OCI-LY3 (cell line): ENCODE results near the gene OBP2B.

Experiments used
- H2AFZ ChIP-seq: fragments of 200-600, 300-600 bp; shearing (Covaris generic); 2 replicates; pipeline ENCODE4 v1.6.0; 2014; ENCODE audit warnings: antibody characterized with exemption, low read depth, low read length
- H3K27ac ChIP-seq: fragments of 200-600, 300-600 bp; sonication (generic); 2 replicates; pipeline ENCODE4 v1.5.1; 2014; ENCODE audit warnings: mild to moderate bottlenecking, low read length, moderate library complexity, mixed read lengths
- H3K27me3 ChIP-seq: fragments of 200-600, 300-600 bp; sonication (generic); 2 replicates; pipeline ENCODE4 v1.6.1; 2014; ENCODE audit warnings: low read depth, low read length, mixed read lengths
- H3K36me3 ChIP-seq: fragments of 200-600, 300-600 bp; sonication (generic); replicated peaks from 2 replicates; pipeline ENCODE3; 2014; ENCODE audit warnings: low read depth, low read length, mixed read lengths
- H3K4me1 ChIP-seq: fragments of 300-600, 200-600 bp; sonication (generic); 2 replicates; pipeline ENCODE4 v1.6.1; 2014; ENCODE audit warnings: low read length, mixed read lengths
- H3K4me2 ChIP-seq: fragments of 200-600, 300-600 bp; sonication (generic); 2 replicates; pipeline ENCODE4 v1.6.1; 2014; ENCODE audit warnings: low read length, mixed read lengths
- H3K4me3 ChIP-seq: fragments of 300-600, 200-600 bp; sonication (generic); 2 replicates; pipeline ENCODE4 v1.5.1; 2014; ENCODE audit warnings: antibody characterized with exemption, mild to moderate bottlenecking, low read length, moderate library complexity
- H3K79me2 ChIP-seq: fragments of 300-600, 200-600 bp; shearing (Covaris generic); 2 replicates; pipeline ENCODE4 v1.6.1; 2014; ENCODE audit warnings: mild to moderate bottlenecking, low read length, mixed read lengths
- H3K9ac ChIP-seq: fragments of 300-600, 200-600 bp; shearing (Covaris generic); 2 replicates; pipeline ENCODE4 v1.6.0; 2014; ENCODE audit warnings: mild to moderate bottlenecking, low read length, moderate library complexity
- H3K9me3 ChIP-seq: fragments of 200-600, 300-600 bp; shearing (Covaris generic); 2 replicates; pipeline ENCODE4 v1.6.1; 2014; ENCODE audit warnings: low read length, mixed read lengths; ENCODE audit not compliant: insufficient read depth
- H4K20me1 ChIP-seq: fragments of 200-600, 300-600 bp; sonication (generic); 2 replicates; pipeline ENCODE4 v1.6.1; 2016; ENCODE audit warnings: low read length, mixed read lengths; ENCODE audit not compliant: insufficient read depth
- CTCF ChIP-seq: fragments of 200-600, 300-600 bp; sonication (generic); IDR thresholded peaks from 2 replicates; pipeline ENCODE4 v1.5.1; 2014; ENCODE audit warnings: antibody characterized with exemption, low read length, low read depth
- EZH2phosphoT487 ChIP-seq: fragments of 200-600 bp; shearing (Covaris generic); IDR thresholded peaks from 2 replicates; pipeline ENCODE4 v1.6.1; 2018; ENCODE audit warnings: antibody characterized with exemption, mixed run types, low read depth

OBP2B gene

GRCh38 chr9:133256136-133256461 lies 47.0 kb upstream of the OBP2B start:
- H3K79me2 ChIP-seq: no peaks in the 10 kb centered on the region
- H4K20me1 ChIP-seq: no peaks in the 10 kb centered on the region
- H3K4me3 ChIP-seq: no peak overlapping the region
- peaks cover 15% of the 10 kb centered on the region; the same call in 1 of the 2 replicates for H3K27me3 ChIP-seq
- H3K27ac ChIP-seq: no peak overlapping the region
- TF ChIP-seq EZH2phosphoT487 (no peak), CTCF (no peak)
- no peak overlapping the region for H2AFZ ChIP-seq
- no peak overlapping the region for H3K9ac ChIP-seq
- no peaks in the 10 kb centered on the region for H3K36me3 ChIP-seq
- H3K4me2 ChIP-seq: no peak overlapping the region
- H3K9me3 ChIP-seq: no peaks in the 10 kb centered on the region
- no peaks in the 10 kb centered on the region for H3K4me1 ChIP-seq

- Histone ChIP-seq H3K4me3 (no peak overlapping the region), H3K9me3 (no peaks in the 10 kb centered on the region)
These were observed 46.5 kb upstream of the OBP2B start for GRCh38 chr9:133255371-133256135.

GRCh38 chr9:133254471-133254870 lies 45.4 kb upstream of the OBP2B start:
- no peaks in the 10 kb centered on the region for H3K4me1 ChIP-seq
- peaks cover 27% of the 10 kb centered on the region for H3K27me3 ChIP-seq
- no peak overlapping the region for H3K27ac ChIP-seq
- no peaks in the 10 kb centered on the region for H3K9me3 ChIP-seq
- H4K20me1 ChIP-seq: no peaks in the 10 kb centered on the region
- H2AFZ ChIP-seq: no peak overlapping the region
- no peak overlapping the region for H3K9ac ChIP-seq
- H3K79me2 ChIP-seq: no peaks in the 10 kb centered on the region
- H3K4me2 ChIP-seq: no peak overlapping the region
- no peaks in the 10 kb centered on the region for H3K36me3 ChIP-seq
- H3K4me3 ChIP-seq: no peak overlapping the region
- TF ChIP-seq CTCF (no peak), EZH2phosphoT487 (no peak)

More at GRCh38 chr9:133255371-133256135, 46.5 kb upstream of the OBP2B start:
- Histone ChIP-seq H3K9ac (no peak overlapping the region), H2AFZ (no peak overlapping the region), H3K4me1 (no peaks in the 10 kb centered on the region), H3K79me2 (no peaks in the 10 kb centered on the region), H3K4me2 (no peak overlapping the region), H4K20me1 (no peaks in the 10 kb centered on the region), H3K27ac (no peak overlapping the region), H3K36me3 (no peaks in the 10 kb centered on the region), H3K27me3 (peaks cover 16% of the 10 kb centered on the region; the same call in 1 of the 2 replicates)
- TF ChIP-seq CTCF: no peak
- TF ChIP-seq EZH2phosphoT487: no peak

GRCh38 chr9:133253268-133253667 lies 44.2 kb upstream of the OBP2B start:
- TF ChIP-seq EZH2phosphoT487: no peak
- no peak for TF ChIP-seq CTCF
- H3K27ac ChIP-seq: no peak overlapping the region
- H3K79me2 ChIP-seq: no peaks in the 10 kb centered on the region
- peaks cover 30% of the 10 kb centered on the region for H3K27me3 ChIP-seq
- no peaks in the 10 kb centered on the region for H3K9me3 ChIP-seq
- no peak overlapping the region for H3K9ac ChIP-seq
- H3K36me3 ChIP-seq: no peaks in the 10 kb centered on the region
- H2AFZ ChIP-seq: no peak overlapping the region
- no peaks in the 10 kb centered on the region for H4K20me1 ChIP-seq
- no peaks in the 10 kb centered on the region for H3K4me1 ChIP-seq
- no peak overlapping the region for H3K4me3 ChIP-seq
- no peak overlapping the region for H3K4me2 ChIP-seq
